ENCODE measurements around the gene MAN1A2.
"Not testable (repeated sequence)": the region's sequence is repeated elsewhere in the genome, so short reads cannot be mapped to it uniquely, and the experiment has no call there.

MAN1A2 gene

GRCh38 chr1:117413412-117413811, 46.2 kb downstream of the MAN1A2 start:
- Histone ChIP-seq H3K27me3 (ENCODE audit: control insufficient read depth, insufficient read depth, low read length) (no peaks in the 10 kb centered on the region), H3K36me3 (ENCODE audit: control insufficient read depth, insufficient read depth, low read length) (no peaks in the 10 kb centered on the region), H3K4me3 (ENCODE audit: low read depth, low read length) (no peak overlapping the region), H3K9me3 (ENCODE audit: control insufficient read depth, insufficient read depth, low read length) (no peaks in the 10 kb centered on the region), H3K4me1 (ENCODE audit: control insufficient read depth, insufficient read depth, low read length) (peaks cover 3% of the 10 kb centered on the region), H3K9ac (ENCODE audit: low read depth, low read length) (no peak overlapping the region)

GRCh38 chr1:117414943-117415342, 47.7 kb downstream of the MAN1A2 start:
- H3K9me3 ChIP-seq (ENCODE audit: control insufficient read depth, insufficient read depth, low read length), result no peaks in the 10 kb centered on the region
- no peak overlapping the region for H3K4me3 ChIP-seq (ENCODE audit: low read depth, low read length)
- H3K4me1 ChIP-seq (ENCODE audit: control insufficient read depth, insufficient read depth, low read length), result peaks cover 3% of the 10 kb centered on the region
- H3K36me3 ChIP-seq (ENCODE audit: control insufficient read depth, insufficient read depth, low read length), result no peaks in the 10 kb centered on the region
- H3K27me3 ChIP-seq (ENCODE audit: control insufficient read depth, insufficient read depth, low read length), result no peaks in the 10 kb centered on the region
- H3K9ac ChIP-seq (ENCODE audit: low read depth, low read length), result no peak overlapping the region

- peaks cover 3% of the 10 kb centered on the region for H3K4me1 ChIP-seq (ENCODE audit: control insufficient read depth, insufficient read depth, low read length)
- no peaks in the 10 kb centered on the region for H3K27me3 ChIP-seq (ENCODE audit: control insufficient read depth, insufficient read depth, low read length)
- H3K36me3 ChIP-seq (ENCODE audit: control insufficient read depth, insufficient read depth, low read length), result no peaks in the 10 kb centered on the region
- H3K9me3 ChIP-seq (ENCODE audit: control insufficient read depth, insufficient read depth, low read length), result no peaks in the 10 kb centered on the region
- H3K4me3 ChIP-seq (ENCODE audit: low read depth, low read length), result no peak overlapping the region
- H3K9ac ChIP-seq (ENCODE audit: low read depth, low read length), result no peak overlapping the region
These were observed 48.8 kb downstream of the MAN1A2 start for GRCh38 chr1:117416004-117416403.

- H3K27me3 ChIP-seq (ENCODE audit: control insufficient read depth, insufficient read depth, low read length), result no peaks in the 10 kb centered on the region
- H3K9ac ChIP-seq (ENCODE audit: low read depth, low read length), result no peak overlapping the region
- no peak overlapping the region for H3K4me3 ChIP-seq (ENCODE audit: low read depth, low read length)
- no peaks in the 10 kb centered on the region for H3K9me3 ChIP-seq (ENCODE audit: control insufficient read depth, insufficient read depth, low read length)
- H3K4me1 ChIP-seq (ENCODE audit: control insufficient read depth, insufficient read depth, low read length), result peaks cover 3% of the 10 kb centered on the region
- no peaks in the 10 kb centered on the region for H3K36me3 ChIP-seq (ENCODE audit: control insufficient read depth, insufficient read depth, low read length)
These were observed 49.4 kb downstream of the MAN1A2 start for GRCh38 chr1:117416546-117417125.

GRCh38 chr1:117425050-117425734, 57.9 kb downstream of the MAN1A2 start:
- Histone ChIP-seq H3K9me3 (ENCODE audit: control insufficient read depth, insufficient read depth, low read length) (no peaks in the 10 kb centered on the region), H3K9ac (ENCODE audit: low read depth, low read length) (no peak overlapping the region), H3K27me3 (ENCODE audit: control insufficient read depth, insufficient read depth, low read length) (no peaks in the 10 kb centered on the region), H3K36me3 (ENCODE audit: control insufficient read depth, insufficient read depth, low read length) (no peaks in the 10 kb centered on the region), H3K4me1 (ENCODE audit: control insufficient read depth, insufficient read depth, low read length) (no peaks in the 10 kb centered on the region), H3K4me3 (ENCODE audit: low read depth, low read length) (no peak overlapping the region)

GRCh38 chr1:117427297-117427696, 60.0 kb downstream of the MAN1A2 start:
- no peaks in the 10 kb centered on the region for H3K27me3 ChIP-seq (ENCODE audit: control insufficient read depth, insufficient read depth, low read length)
- no peaks in the 10 kb centered on the region for H3K9me3 ChIP-seq (ENCODE audit: control insufficient read depth, insufficient read depth, low read length)
- no peak overlapping the region for H3K9ac ChIP-seq (ENCODE audit: low read depth, low read length)
- H3K36me3 ChIP-seq (ENCODE audit: control insufficient read depth, insufficient read depth, low read length), result no peaks in the 10 kb centered on the region
- H3K4me3 ChIP-seq (ENCODE audit: low read depth, low read length), result no peak overlapping the region
- no peaks in the 10 kb centered on the region for H3K4me1 ChIP-seq (ENCODE audit: control insufficient read depth, insufficient read depth, low read length)

- Histone ChIP-seq H3K9ac (ENCODE audit: low read depth, low read length) (no peak overlapping the region), H3K9me3 (ENCODE audit: control insufficient read depth, insufficient read depth, low read length) (no peaks in the 10 kb centered on the region), H3K4me3 (ENCODE audit: low read depth, low read length) (no peak overlapping the region), H3K36me3 (ENCODE audit: control insufficient read depth, insufficient read depth, low read length) (no peaks in the 10 kb centered on the region), H3K27me3 (ENCODE audit: control insufficient read depth, insufficient read depth, low read length) (no peaks in the 10 kb centered on the region), H3K4me1 (ENCODE audit: control insufficient read depth, insufficient read depth, low read length) (no peaks in the 10 kb centered on the region)
These were observed 66.7 kb downstream of the MAN1A2 start for GRCh38 chr1:117433943-117434342.

- Histone ChIP-seq H3K27me3 (ENCODE audit: control insufficient read depth, insufficient read depth, low read length) (no peaks in the 10 kb centered on the region), H3K4me1 (ENCODE audit: control insufficient read depth, insufficient read depth, low read length) (no peaks in the 10 kb centered on the region), H3K9ac (ENCODE audit: low read depth, low read length) (no peak overlapping the region), H3K36me3 (ENCODE audit: control insufficient read depth, insufficient read depth, low read length) (no peaks in the 10 kb centered on the region), H3K9me3 (ENCODE audit: control insufficient read depth, insufficient read depth, low read length) (no peaks in the 10 kb centered on the region), H3K4me3 (ENCODE audit: low read depth, low read length) (no peak overlapping the region)
These were observed 69.3 kb downstream of the MAN1A2 start for GRCh38 chr1:117436513-117436912.

- no peaks in the 10 kb centered on the region for H3K36me3 ChIP-seq (ENCODE audit: control insufficient read depth, insufficient read depth, low read length)
- no peak overlapping the region for H3K4me3 ChIP-seq (ENCODE audit: low read depth, low read length)
- H3K4me1 ChIP-seq (ENCODE audit: control insufficient read depth, insufficient read depth, low read length), result no peaks in the 10 kb centered on the region
- no peaks in the 10 kb centered on the region for H3K9me3 ChIP-seq (ENCODE audit: control insufficient read depth, insufficient read depth, low read length)
- no peaks in the 10 kb centered on the region for H3K27me3 ChIP-seq (ENCODE audit: control insufficient read depth, insufficient read depth, low read length)
- no peak overlapping the region for H3K9ac ChIP-seq (ENCODE audit: low read depth, low read length)
These were observed 80.4 kb downstream of the MAN1A2 start for GRCh38 chr1:117447661-117448060.

- Histone ChIP-seq H3K4me1 (ENCODE audit: control insufficient read depth, insufficient read depth, low read length) (no peaks in the 10 kb centered on the region), H3K27me3 (ENCODE audit: control insufficient read depth, insufficient read depth, low read length) (no peaks in the 10 kb centered on the region), H3K9me3 (ENCODE audit: control insufficient read depth, insufficient read depth, low read length) (no peaks in the 10 kb centered on the region), H3K9ac (ENCODE audit: low read depth, low read length) (no peak overlapping the region), H3K4me3 (ENCODE audit: low read depth, low read length) (no peak overlapping the region), H3K36me3 (ENCODE audit: control insufficient read depth, insufficient read depth, low read length) (no peaks in the 10 kb centered on the region)
These were observed 85.0 kb downstream of the MAN1A2 start for GRCh38 chr1:117452216-117452615.

- H3K27me3 ChIP-seq (ENCODE audit: control insufficient read depth, insufficient read depth, low read length), result no peaks in the 10 kb centered on the region
- H3K9ac ChIP-seq (ENCODE audit: low read depth, low read length), result no peak overlapping the region
- H3K36me3 ChIP-seq (ENCODE audit: control insufficient read depth, insufficient read depth, low read length), result no peaks in the 10 kb centered on the region
- no peak overlapping the region for H3K4me3 ChIP-seq (ENCODE audit: low read depth, low read length)
- no peaks in the 10 kb centered on the region for H3K4me1 ChIP-seq (ENCODE audit: control insufficient read depth, insufficient read depth, low read length)
- H3K9me3 ChIP-seq (ENCODE audit: control insufficient read depth, insufficient read depth, low read length), result no peaks in the 10 kb centered on the region
These were observed 86.7 kb downstream of the MAN1A2 start for GRCh38 chr1:117453958-117454357.

- H3K36me3 ChIP-seq (ENCODE audit: control insufficient read depth, insufficient read depth, low read length); H3K9me3 ChIP-seq (ENCODE audit: control insufficient read depth, insufficient read depth, low read length); H3K4me3 ChIP-seq (ENCODE audit: low read depth, low read length); H3K27me3 ChIP-seq (ENCODE audit: control insufficient read depth, insufficient read depth, low read length); H3K9ac ChIP-seq (ENCODE audit: low read depth, low read length); H3K4me1 ChIP-seq (ENCODE audit: control insufficient read depth, insufficient read depth, low read length): not testable (repeated sequence)
These were observed 91.2 kb downstream of the MAN1A2 start for GRCh38 chr1:117458410-117458809.

Data from iPS-15b (cell line).